IPS-18c (cell line): Measurements from ENCODE around the gene ZFP62.
"Not testable (repeated sequence)": the region's sequence is repeated elsewhere in the genome, so short reads cannot be mapped to it uniquely, and the experiment has no call there.

Experiments
- H3K4me3 ChIP-seq: 2 replicates; pipeline ENCODE4 v1.7.0; 2013; ENCODE audit warnings: low read depth, mild to moderate bottlenecking, low read length, moderate library complexity; ENCODE audit not compliant: insufficient read depth
- H3K9me3 ChIP-seq: one replicate; pipeline ENCODE4 v1.6.1; 2013; ENCODE audit warnings: mild to moderate bottlenecking, low read length, moderate library complexity; ENCODE audit not compliant: control insufficient read depth, insufficient read depth

The ZFP62 gene

DNA sequence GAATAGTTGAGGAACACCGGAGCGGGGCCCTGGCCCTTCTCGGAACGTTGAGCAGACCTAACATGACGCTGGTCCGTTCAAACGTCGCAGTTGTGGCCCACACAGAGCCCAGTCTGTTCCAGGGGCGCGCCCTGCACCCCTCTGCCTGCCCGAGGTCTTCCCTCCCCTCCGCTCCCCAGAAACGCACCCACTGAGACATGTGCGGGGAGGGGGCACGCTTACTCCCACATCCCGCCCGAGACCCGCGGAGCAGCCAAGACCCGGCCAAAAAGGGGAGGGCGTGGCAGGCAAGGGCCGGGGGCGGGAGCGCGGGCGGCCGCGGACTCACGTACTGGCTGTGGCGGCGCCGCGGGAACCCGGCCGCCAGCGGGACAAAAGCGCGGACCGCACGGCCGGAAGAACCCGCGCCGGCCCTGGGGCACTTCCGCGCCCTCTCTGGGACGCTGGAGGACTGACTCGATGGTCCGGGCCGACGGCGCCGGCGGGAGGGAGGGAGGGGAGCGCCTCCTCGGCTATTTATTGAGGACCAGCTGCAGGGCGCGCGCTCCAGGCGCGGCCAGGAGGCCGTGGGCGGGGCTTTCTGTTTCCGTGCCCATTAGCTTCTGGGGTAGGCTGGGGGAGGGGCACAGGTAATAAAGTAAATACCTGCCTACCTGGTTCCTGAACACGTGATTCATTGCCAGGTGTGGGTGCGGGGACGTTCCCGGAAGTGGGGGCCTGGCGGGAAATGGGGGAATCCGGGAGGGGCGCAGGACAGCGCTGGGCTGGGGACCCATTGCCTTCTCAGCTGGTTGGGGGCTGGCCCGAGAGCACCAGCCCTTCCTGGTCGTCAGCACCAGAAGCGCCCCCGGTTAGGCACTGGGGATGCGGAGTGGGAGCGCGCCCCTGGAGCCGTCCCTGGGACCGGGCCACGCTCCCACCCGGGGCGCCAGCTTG is at the start of gene ZFP62:
Gene ZFP62, minus strand, starts transcription at position 390 of the 936 bp plus-strand sequence. Its CDS starts 57 bp downstream, at position 333.
- Histone ChIP-seq H3K9me3 (no peaks in the 10 kb centered on the region), H3K4me3 (peak within 1 kb of the TSS; percentile 97)

DNA sequence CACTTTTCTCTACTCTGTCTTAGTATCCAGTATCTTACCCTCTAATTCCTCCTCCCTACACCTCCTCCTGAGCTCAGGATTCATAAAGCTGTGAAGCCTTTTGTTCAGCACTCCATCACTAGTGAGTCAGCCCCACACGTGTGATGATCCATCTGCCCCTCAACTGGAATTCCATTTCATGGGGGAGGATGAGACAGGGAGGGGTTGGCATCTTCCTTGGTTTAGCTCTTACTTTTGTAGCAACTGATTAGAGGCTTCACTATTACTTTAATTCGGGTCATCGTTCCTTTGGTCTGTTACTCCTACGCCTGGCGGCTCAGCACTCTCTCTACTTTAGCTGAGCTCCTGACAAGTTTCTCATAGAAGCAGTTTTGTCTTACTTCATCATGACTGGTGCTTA is 49.7 kb upstream of the ZFP62 start:
- Histone ChIP-seq H3K4me3 (no peak overlapping the region), H3K9me3 (peaks cover 7% of the 10 kb centered on the region)

DNA sequence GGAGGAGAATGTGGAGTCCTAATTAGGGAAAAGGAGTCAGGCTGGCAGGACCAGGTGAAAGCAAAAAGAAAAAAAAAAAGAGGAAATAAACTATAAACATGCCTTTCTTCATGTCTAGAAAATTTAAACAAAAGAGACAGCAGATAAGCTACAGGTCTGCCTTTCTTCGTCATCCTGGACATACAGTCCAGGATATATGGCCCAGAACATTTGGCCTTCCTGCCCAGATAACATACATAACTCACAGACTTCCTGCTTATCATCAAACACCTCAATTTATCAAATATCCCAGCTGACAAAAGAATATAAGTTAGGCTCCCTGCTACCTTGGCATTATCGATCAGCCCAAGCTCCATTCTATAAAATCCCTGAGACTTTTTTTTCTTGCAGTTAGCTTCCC is 49.1 kb upstream of the ZFP62 start:
- Histone ChIP-seq H3K9me3 (peaks cover 7% of the 10 kb centered on the region), H3K4me3 (no peak overlapping the region)

DNA sequence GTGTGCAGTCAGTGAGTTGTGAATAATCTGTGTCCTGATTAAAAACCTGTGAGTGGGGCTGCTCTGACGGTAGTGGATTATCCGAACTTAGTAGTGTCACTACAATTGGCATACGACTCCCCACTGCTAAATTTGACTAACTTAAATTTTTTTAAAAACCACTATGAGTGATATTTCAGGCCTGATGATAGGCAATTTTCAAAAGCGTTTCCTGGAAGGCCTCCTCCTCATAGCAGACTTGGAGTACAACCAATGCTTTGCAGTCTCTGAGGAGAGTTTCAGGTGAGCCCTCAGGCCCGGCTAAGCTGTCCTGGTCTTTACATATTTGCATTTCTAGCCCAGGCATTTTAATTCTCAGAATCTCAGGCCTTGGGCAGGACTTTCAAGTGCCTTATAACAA is 48.7 kb upstream of the ZFP62 start:
- peaks cover 7% of the 10 kb centered on the region for H3K9me3 ChIP-seq
- no peak overlapping the region for H3K4me3 ChIP-seq

DNA sequence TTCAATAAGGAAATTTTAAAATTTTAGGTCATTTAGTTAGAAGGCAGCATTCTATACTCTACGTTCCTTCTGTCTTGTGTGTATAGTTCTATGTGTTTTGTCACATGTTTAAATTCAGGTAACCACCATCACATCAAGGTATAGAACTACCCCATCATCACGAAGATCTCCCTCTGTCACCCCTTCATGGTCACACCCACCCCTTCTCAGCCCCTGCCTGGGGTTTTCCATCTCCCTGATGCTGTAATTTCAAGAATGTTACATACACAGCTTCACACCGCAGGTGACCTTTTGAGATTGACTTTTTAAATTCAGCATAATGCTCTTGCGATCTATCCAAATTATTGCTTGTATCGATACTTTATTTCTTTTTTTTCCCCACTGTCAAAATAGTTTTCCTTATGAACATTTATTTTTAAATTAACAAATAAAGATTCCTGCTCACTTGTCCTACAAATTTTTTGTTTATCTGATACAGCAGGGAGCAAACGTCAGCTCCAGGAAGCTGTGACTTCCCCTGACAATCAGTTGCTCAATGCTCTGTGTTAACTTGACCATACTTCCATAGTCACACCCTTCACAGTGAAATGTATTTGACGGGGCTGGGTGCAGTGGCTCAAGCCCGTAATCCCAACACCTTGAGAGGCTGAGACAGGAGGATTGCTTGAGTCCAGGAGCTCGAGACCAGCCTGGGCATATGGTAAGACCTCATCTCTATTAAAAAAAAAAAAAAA is 48.1 kb upstream of the ZFP62 start:
- Histone ChIP-seq H3K9me3 (peaks cover 7% of the 10 kb centered on the region), H3K4me3 (no peak overlapping the region; the same call in 1 of the 2 replicates)

DNA sequence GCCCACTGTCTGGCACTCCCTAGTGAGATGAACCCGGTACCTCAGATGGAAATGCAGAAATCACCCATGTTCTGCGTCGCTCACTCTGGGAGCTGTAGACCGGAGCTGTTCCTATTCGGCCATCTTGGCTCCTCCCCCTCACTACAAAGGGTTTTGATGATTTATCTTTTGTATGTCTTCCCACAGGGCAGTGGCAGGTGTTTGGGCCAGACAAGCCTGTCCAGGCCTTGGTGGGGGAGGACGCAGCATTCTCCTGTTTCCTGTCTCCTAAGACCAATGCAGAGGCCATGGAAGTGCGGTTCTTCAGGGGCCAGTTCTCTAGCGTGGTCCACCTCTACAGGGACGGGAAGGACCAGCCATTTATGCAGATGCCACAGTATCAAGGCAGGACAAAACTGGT is 47.3 kb upstream of the ZFP62 start:
- Histone ChIP-seq H3K9me3 (peaks cover 7% of the 10 kb centered on the region), H3K4me3 (no peak overlapping the region)

DNA sequence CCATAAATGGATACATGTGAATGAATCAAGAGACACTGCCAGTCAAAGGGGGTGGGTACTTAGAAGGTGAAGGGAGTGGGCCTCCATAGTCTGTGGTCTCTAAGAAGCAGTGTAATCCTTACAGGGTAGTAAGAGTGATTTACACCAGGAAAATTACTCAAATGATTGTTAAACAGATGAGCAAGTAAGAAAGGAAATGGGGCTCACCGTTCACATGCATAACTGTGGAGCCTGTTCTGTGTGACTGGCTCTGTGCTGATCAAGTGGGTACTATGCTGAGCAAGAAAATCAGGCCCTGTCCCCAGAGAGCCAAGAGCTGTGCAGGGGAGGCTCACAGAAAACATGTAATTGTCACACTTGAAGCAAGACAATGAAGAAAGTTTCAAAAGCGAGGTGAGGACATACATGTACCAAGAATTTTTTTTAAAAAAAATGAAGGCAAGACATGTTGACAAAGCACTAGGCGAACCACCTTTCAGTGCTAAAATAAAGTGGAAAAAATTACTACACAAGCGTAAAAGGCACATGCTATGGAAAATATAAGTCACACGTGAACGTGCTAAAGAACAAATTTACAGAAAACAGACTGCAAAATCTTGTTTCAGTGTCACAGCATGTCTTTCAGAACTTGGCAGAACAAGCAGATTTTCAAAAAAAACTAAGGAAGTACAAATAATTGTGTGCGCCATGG is 40.4 kb upstream of the ZFP62 start:
- no peak overlapping the region for H3K4me3 ChIP-seq
- no peaks in the 10 kb centered on the region for H3K9me3 ChIP-seq

DNA sequence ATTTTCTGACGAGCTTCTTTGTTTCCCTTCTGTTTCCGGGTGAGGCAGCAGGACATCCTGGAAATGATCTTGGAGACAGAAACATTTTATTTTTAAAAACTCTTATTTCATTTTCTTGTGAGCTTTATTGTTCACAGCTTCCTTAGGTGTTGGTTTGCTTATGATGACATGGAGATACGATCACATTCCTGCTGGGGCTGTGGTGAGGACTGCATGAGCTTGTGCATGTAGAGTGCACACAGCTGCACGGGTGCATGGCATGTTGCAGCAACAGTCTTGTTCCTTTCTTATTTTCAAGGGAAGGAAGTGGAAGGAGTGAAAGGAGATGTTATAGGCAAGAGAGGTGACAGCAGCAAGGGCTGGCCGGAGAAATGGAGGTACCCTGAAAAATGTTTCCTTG is 39.1 kb upstream of the ZFP62 start:
- no peaks in the 10 kb centered on the region for H3K9me3 ChIP-seq
- no peak overlapping the region for H3K4me3 ChIP-seq

DNA sequence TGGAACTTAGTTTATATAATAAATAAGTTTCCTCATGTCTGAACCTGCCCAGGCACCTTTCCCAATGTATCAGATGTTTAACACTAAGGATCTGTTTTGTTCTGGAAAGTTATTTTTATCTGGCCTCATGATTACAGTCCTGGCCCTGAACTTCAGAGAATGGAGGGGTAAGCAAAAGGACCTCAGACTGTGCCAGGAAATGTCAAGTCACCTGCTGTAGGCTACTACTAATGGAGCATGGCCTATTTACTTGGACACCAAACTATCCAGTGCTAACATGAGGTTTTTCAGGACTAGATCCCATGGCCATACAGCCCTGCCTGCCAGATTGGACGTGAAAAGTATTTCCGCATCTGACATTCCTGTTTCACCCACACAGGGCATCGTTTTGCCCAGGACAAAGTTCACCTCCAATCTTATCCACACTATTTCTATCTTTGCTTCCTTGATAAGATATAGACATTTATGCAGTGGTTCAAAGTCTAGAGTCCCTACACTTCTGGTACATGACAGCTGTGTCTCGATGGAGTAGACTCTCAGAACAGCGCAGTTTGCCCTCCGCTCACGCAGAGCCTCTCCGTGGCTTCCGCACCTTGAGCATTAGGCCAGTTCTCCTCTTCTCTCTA is 37.7 kb upstream of the ZFP62 start, which contains the start of gene BTNL8:
Gene BTNL8, plus strand, starts transcription at position 539 of the 626 bp plus-strand sequence. CDS start 152 bp downstream, outside the sequence.
- H3K4me3 ChIP-seq, result no peak within 1 kb of the TSS
- no peaks in the 10 kb centered on the region for H3K9me3 ChIP-seq

DNA sequence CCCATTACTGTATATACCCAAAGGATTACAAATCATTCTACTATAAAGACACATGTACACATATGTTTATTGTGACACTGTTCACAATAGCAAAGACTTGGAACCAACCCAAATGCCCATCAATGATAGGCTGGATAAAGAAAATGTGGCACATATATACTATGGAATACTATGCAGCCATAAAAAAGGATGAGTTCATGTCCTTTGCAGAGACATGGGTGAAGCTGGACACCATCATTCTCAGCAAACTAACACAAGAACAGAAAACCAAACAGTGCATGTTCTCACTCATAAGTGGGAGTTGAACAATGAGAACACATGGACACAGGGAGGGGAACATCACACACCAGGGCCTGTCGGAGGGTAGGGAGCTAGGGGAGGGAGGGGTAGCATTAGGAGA is 34.3 kb upstream of the ZFP62 start:
- H3K4me3 ChIP-seq, H3K9me3 ChIP-seq: not testable (repeated sequence)

DNA sequence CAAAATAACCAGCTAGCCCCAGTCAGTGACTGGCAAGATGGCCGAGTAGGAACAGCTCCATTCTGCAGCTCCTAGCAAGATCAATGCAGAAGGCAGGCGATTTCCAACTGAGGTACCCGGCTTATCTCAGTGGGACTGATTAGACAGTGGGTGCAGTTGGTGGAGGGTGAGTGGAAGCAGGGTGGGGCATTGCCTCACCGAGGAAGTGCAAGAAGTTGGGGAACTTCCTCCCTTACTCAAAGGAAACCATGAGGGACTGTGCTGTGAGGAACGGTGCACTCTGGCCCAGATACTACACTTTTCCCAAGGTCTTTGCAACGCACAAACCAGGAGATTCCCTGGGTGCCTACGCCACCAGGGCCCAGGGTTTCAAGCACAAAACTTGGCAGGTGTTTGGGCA is 28.3 kb upstream of the ZFP62 start:
- Histone ChIP-seq H3K4me3 (no peak overlapping the region), H3K9me3 (no peaks in the 10 kb centered on the region)

DNA sequence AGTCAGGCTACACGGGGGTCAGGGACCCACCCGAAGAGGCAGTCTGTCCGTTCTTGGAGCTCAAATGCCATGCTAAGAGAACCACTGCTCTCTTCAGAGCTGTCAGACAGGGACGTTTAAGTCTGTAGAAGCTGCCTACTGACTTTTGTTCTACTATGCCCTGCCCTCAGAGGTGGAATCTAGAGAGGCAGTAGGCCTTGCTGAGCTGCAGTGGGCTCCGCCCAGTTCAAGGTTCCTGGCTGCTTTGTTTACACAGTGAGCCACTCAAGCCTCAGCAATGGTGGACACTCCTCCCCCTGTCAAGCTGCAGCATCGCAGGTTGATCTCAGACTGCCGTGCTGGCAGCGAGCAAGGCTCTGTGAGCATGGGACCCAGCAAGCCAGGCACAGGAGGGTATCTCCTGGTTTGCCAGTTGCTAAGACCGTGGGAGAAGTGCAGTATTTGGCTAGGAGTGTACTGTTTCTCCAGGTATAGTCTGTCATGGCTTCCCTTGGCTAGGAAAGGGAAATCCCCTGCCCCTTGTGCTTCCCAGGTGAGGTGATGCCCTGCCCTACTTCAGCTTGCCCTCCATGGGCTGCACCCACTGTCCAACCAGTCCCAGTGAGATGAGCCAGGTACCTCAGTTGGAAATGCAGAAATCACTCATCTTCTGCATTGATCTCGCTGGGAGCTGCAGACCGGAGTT is 24.9 kb upstream of the ZFP62 start:
- H3K9me3 ChIP-seq, H3K4me3 ChIP-seq: not testable (repeated sequence)

DNA sequence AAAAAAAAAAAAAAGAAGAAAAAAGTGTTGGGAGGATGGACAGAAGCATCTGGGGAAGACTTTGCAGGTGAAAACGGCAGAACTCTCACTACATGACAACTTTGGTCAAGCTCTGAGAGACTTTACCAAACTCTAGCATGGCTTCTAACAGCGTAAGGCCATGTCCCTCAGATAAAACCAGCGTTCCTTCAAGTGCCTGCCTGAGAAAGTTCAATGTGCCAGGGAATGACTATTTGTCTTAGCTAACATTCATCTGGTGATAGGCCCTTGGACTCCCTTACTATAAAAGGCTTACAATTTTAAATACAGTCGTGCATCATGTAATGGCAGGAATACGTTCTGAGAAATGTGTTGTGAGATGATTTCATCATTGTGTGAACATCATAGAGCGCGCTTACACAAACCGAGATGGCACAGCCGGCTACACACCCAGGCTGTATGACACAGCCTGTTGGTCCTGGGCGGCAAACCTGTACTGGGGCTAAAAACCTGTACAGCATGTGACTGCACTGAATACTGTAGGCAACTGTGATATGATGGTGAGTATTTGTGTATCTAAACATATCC is 14.9 kb upstream of the ZFP62 start:
- H3K9me3 ChIP-seq, result no peaks in the 10 kb centered on the region
- no peak overlapping the region for H3K4me3 ChIP-seq

DNA sequence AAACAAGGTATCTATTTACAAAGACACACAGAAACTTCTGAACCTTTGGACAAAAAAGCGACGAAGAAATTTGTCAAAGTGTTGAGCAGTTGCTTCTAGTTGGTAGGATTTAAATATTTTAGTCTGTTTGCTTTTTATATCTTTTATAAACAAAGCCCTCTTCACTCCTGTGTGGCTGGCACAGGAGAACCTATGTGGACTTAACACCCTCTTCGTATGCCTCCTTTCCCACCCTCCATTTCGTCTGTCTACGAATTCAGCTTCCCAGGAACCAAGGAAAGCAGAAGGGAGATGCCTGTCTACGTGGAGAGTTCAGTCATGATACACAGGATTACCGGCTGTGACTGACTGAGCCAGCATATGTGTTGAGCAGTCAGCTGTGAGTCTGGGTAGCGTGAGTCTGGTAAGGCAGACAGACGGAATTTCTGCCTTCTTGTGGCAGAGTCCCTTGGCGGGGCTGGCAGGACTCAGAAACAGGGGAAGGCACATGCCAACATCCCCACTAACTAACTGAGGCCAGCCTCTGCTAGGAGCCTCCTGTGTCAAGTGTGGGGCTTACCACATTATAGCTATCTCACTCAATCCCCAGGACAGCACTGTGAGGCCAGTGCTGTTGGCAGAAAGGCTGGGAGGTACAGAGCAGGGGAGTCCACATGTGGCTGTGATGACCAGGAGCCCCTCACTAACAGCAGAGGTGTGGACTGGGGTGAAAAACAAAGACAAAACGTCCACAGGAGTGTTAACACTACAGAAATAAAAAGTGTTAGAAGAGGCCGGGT is 13.9 kb upstream of the ZFP62 start:
- Histone ChIP-seq H3K9me3 (no peaks in the 10 kb centered on the region), H3K4me3 (no peak overlapping the region)

DNA sequence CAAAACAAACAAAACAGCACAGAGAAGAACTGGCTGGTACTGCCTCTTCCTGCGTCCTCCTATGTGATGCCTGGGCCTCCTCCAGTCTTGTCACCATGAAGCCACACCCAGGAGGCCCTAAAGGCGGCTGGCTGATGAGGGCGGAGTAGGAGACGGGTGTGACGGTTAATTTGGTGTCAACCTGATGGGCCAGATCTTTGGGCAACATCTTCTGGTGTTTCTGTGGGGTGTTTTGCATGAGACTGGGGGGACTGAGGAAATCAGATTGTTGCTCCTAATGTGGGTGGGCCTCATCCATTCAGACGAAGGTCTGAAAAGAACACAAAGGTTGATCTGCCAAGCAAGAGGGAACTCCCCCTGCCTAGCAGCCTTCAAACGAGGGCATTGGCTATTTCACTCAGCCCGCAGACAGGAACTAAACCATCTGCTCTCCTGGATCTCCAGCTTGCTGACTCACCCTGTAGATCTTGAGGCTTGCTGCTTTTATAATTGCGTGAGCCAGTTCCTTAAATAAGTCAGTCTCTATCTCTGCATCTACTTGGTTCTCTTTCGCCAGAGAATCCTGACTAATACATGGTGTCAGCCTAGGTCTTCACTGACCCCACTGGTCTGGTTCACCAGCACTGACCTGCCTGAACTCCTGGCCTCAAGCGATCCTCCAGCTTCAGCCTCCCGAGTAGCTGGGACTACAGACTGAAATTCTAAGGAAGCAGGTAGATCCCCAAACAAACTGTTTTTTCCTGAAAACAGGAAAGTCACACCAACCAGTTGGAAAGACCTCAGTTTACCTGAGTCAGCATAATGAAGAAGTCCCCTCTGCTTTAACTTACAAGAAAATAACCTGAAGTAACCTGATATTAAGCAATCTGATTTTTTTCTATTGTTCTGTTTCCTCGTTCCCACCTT is 12.8 kb upstream of the ZFP62 start:
- Histone ChIP-seq H3K9me3 (no peaks in the 10 kb centered on the region), H3K4me3 (no peak overlapping the region)
